A549 (cell line): ENCODE data around the gene FBXL5. TPM values are rescaled to one million over a fixed set of nuclear protein-coding genes. Genes with fewer than 3 reads are reported as not detected.

Source experiments
- ATAC-seq, 2 experiments: fragments of 200-7000 bp in 1 of 2; fragments of >200 bp in 1 of 2; cut with Nextera tagmentation in 1 of 2; cut with Tn5 transposase in 1 of 2; 3 replicates each; pipeline versions ENCODE4 v1.8.0 to v1.9.1; 2018 to 2020; ENCODE audit warnings: mild to moderate bottlenecking in 1 of 2, moderate library complexity in 1 of 2
- CTCF ChIA-PET: fragments of 300-600 bp; sonication (Branson Sonifier 250); formaldehyde crosslinking; extraction: SDS; loops from one replicate; lab custom pipeline; 2021; ENCODE audit warnings: antibody characterized with exemption, inconsistent platforms; lab: Yijun Ruan, JAX
- POLR2A ChIA-PET: fragments of 350-600 bp; formaldehyde crosslinking; extraction: SDS; loops from one replicate; lab custom pipeline; 2021; ENCODE audit warnings: antibody characterized with exemption, inconsistent platforms; lab: Yijun Ruan, JAX
- DNase-seq, 2 experiments: peaks; one replicate each; pipeline versions ENCODE4 v3.0.0 to v3.0.0-alpha.2; 2011 to 2016; ENCODE audit warnings: low read depth in 1 of 2, low spot score in 1 of 2
- FAIRE-seq: peaks from 2 replicates; lab custom pipeline; 2011; peaks lifted over from hg19 to GRCh38; lab: Jason Lieb, UNC
- H3K27ac ChIP-seq, 2 experiments: fragments of >200 bp; sonication (Bioruptor Twin); formaldehyde crosslinking; 3 replicates each; pipeline ENCODE4 v1.5.1; 2016 to 2017
- H3K4me1 ChIP-seq: fragments of >200 bp; sonication (Bioruptor Twin); formaldehyde crosslinking; 3 replicates; pipeline ENCODE4 v1.6.1; 2016
- H3K4me2 ChIP-seq: fragments of >200 bp; sonication (Bioruptor Twin); formaldehyde crosslinking; 3 replicates; pipeline ENCODE4 v1.6.1; 2016
- H3K4me3 ChIP-seq: fragments of >200 bp; sonication (Bioruptor Twin); formaldehyde crosslinking; 3 replicates; pipeline ENCODE4 v1.5.1; 2016
- H3K9me3 ChIP-seq: fragments of >200 bp; sonication (Bioruptor Twin); formaldehyde crosslinking; 3 replicates; pipeline ENCODE4 v1.6.1; 2016
- BHLHE40 ChIP-seq: IDR thresholded peaks from 2 replicates; pipeline ENCODE4 v1.6.1; 2012; ENCODE audit warnings: low read depth, low read length, inconsistent platforms
- CHD2 ChIP-seq: fragments of 150-350 bp; IDR thresholded peaks from 2 replicates; pipeline ENCODE4 v1.6.1; 2014; ENCODE audit warnings: low read length; ENCODE audit not compliant: partially characterized antibody
- EHF ChIP-seq: fragments of 250-450 bp; sonication (Bioruptor Pico); IDR thresholded peaks from 2 replicates; pipeline ENCODE4 v1.5.0; 2020; ENCODE audit warnings: mild to moderate bottlenecking
- EHMT2 ChIP-seq: fragments of 200-600 bp; sonication (generic); IDR thresholded peaks from 2 replicates; pipeline ENCODE4 v1.6.1; 2016; ENCODE audit warnings: antibody characterized with exemption, low read depth, mild to moderate bottlenecking, moderate library complexity
- ESRRA ChIP-seq: fragments of 150-350 bp; IDR thresholded peaks from 2 replicates; pipeline ENCODE4 v1.6.1; 2014; ENCODE audit warnings: mild to moderate bottlenecking, low read length, borderline replicate concordance
- JUN ChIP-seq, 2 experiments: fragments of >200 bp; sonication (Bioruptor Twin); formaldehyde crosslinking; IDR thresholded peaks; 2 replicates in 1 of 2; 3 replicates in 1 of 2; pipeline ENCODE4 v1.6.1; 2016 to 2017
- REST ChIP-seq: fragments of 200-600 bp; sonication (generic); IDR thresholded peaks from 2 replicates; pipeline ENCODE4 v1.6.1; 2016; ENCODE audit warnings: antibody characterized with exemption, mild to moderate bottlenecking, moderate library complexity
- TFCP2L1 ChIP-seq: fragments of 250-450 bp; sonication (Bioruptor Pico); IDR thresholded peaks from 2 replicates; pipeline ENCODE4 v1.5.0; 2021; ENCODE audit warnings: mild to moderate bottlenecking
- WGBS: methylation state at CpG from one replicate; pipeline ENCODE4 v1.1.6; 2017; ENCODE audit errors: missing lambda C conversion rate; 5-methylcytosine and 5-hydroxymethylcytosine counted together
- polyA plus RNA-seq, 4 experiments: library from polyadenylated mRNA; depleted of rRNA in 3 of 4; stranded (reverse); fragments of >200 nt; fragmentation: RNase III in 1 of 4; extraction: RNeasy Plus Mini Kit Qiagen cat#74134 plus additional on column Dnase treatment in 1 of 4; gene quantifications; 2 replicates in 3 of 4; 3 replicates in 1 of 4; pipeline ENCODE4 v1.2.3, GENCODE V29; 2011 to 2017
- TF ChIP-seq, protein P1 (sequence below): fragments of >200 bp; sonication (Bioruptor Twin); formaldehyde crosslinking; IDR thresholded peaks from 3 replicates; pipeline ENCODE4 v1.5.1; 2016
- TF ChIP-seq, protein P2 (sequence below): IDR thresholded peaks from 2 replicates; pipeline ENCODE4 v1.6.1; 2012; ENCODE audit warnings: low read depth, borderline replicate concordance
- TF ChIP-seq, protein P3 (sequence below): fragments of 250-450 bp; sonication (Bioruptor Pico); IDR thresholded peaks from 2 replicates; pipeline ENCODE4 v1.5.0; 2020; ENCODE audit warnings: low read depth, mild to moderate bottlenecking, moderate library complexity
- TF ChIP-seq, protein P4 (sequence below): IDR thresholded peaks from 2 replicates; pipeline ENCODE4 v1.6.1; 2012

The FBXL5 gene
- polyA plus RNA-seq, 2 of the 4 experiments (the other 2 are of a cell fraction): 44.2 to 45.4 TPM

- FAIRE-seq: no peak
- no peak for DNase-seq
- POLR2A ChIA-PET: no interaction called here
- TF ChIP-seq, protein P1, sequence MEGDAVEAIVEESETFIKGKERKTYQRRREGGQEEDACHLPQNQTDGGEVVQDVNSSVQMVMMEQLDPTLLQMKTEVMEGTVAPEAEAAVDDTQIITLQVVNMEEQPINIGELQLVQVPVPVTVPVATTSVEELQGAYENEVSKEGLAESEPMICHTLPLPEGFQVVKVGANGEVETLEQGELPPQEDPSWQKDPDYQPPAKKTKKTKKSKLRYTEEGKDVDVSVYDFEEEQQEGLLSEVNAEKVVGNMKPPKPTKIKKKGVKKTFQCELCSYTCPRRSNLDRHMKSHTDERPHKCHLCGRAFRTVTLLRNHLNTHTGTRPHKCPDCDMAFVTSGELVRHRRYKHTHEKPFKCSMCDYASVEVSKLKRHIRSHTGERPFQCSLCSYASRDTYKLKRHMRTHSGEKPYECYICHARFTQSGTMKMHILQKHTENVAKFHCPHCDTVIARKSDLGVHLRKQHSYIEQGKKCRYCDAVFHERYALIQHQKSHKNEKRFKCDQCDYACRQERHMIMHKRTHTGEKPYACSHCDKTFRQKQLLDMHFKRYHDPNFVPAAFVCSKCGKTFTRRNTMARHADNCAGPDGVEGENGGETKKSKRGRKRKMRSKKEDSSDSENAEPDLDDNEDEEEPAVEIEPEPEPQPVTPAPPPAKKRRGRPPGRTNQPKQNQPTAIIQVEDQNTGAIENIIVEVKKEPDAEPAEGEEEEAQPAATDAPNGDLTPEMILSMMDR: no peak
- TF ChIP-seq EHMT2 (no peak), ESRRA (no peak)
- TF ChIP-seq, all 56 proteins: peak for 0
- Histone ChIP-seq H3K4me1 (peaks cover 20% of the 10 kb centered on the region), H3K27ac (peak overlapping the region in 1 of 2 experiments; percentile 93; a peak in 1 of 6 replicates), H3K4me2 (no peak overlapping the region), H3K4me3 (no peak overlapping the region), H3K9me3 (no peaks in the 10 kb centered on the region)
- ATAC-seq: no peak
- CTCF ChIA-PET: no interaction called here
These were observed 49.0 kb upstream of the FBXL5 start for GRCh38 chr4:15704129-15704528.

GRCh38 chr4:15703439-15703838 is 48.3 kb upstream of the FBXL5 start:
- 88% methylated on average over 5 of the region's 11 CpGs for WGBS
- ATAC-seq (peak in 1 of 2 experiments; percentile 44; a peak in 3 of 6 replicates), FAIRE-seq (no peak), DNase-seq (no peak)
- Histone ChIP-seq H3K27ac (peak overlapping the region; percentile 68 to 93), H3K9me3 (no peaks in the 10 kb centered on the region), H3K4me1 (peaks cover 20% of the 10 kb centered on the region), H3K4me2 (peak overlapping the region; percentile 74), H3K4me3 (peak overlapping the region; percentile 49)
- TF ChIP-seq TFCP2L1 (CRISPR knock-in tag) (no peak), CHD2 (no peak)
- ChIA-PET CTCF (interaction anchor here (0.9 kb wide), 1 partner anchor 28 kb away, joined by 3 read pairs; no protein-coding TSS in a partner anchor), POLR2A (interaction anchor here (1.0 kb wide), 1 partner anchor 22 kb away, joined by 3 read pairs; the partner anchor contains the start of gene FAM200B)

GRCh38 chr4:15702941-15703403 is 47.8 kb upstream of the FBXL5 start, which contains the start of gene BST1:
Gene BST1 (plus strand): TSS chr4:15703065. CDS start chr4:15703145, 80 bp downstream.
- peak within 1 kb of the TSS; percentile 49 for H3K4me3 ChIP-seq
- TF ChIP-seq, protein P2, sequence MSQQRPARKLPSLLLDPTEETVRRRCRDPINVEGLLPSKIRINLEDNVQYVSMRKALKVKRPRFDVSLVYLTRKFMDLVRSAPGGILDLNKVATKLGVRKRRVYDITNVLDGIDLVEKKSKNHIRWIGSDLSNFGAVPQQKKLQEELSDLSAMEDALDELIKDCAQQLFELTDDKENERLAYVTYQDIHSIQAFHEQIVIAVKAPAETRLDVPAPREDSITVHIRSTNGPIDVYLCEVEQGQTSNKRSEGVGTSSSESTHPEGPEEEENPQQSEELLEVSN: no peak
- TF ChIP-seq BHLHE40: no peak
- TF ChIP-seq, protein P3, sequence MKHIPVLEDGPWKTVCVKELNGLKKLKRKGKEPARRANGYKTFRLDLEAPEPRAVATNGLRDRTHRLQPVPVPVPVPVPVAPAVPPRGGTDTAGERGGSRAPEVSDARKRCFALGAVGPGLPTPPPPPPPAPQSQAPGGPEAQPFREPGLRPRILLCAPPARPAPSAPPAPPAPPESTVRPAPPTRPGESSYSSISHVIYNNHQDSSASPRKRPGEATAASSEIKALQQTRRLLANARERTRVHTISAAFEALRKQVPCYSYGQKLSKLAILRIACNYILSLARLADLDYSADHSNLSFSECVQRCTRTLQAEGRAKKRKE: no peak
- no peak for TF ChIP-seq REST
- TF ChIP-seq JUN (IDR thresholded peaks at IDR 0.05): peak in 1 of 2 experiments; percentile 30; a peak in 1 of 5 replicates
- TF ChIP-seq, protein P4, sequence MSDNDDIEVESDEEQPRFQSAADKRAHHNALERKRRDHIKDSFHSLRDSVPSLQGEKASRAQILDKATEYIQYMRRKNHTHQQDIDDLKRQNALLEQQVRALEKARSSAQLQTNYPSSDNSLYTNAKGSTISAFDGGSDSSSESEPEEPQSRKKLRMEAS: 0 out of 2 replicates have a peak, but pooled peaks have one; percentile 25
- TF ChIP-seq EHF (CRISPR knock-in tag): no peak
- peak; percentile 9 for TF ChIP-seq CHD2
- H3K4me1 ChIP-seq: peaks cover 20% of the 10 kb centered on the region
- WGBS: 2% methylated on average over 17 of the region's 43 CpGs
- no peak for FAIRE-seq
- CTCF ChIA-PET: interaction anchor here (0.9 kb wide), 1 partner anchor 29 kb away, joined by 3 read pairs; no protein-coding TSS in a partner anchor
- peak within 1 kb of the TSS; percentile 68 to 93 for H3K27ac ChIP-seq
- peak; percentile 25 to 54 for DNase-seq
- ATAC-seq: peak; percentile 79 to 87
- POLR2A ChIA-PET: interaction anchor here (1.0 kb wide), 1 partner anchor 21 kb away, joined by 3 read pairs; the partner anchor contains the start of gene FAM200B
- peak within 1 kb of the TSS; percentile 74 for H3K4me2 ChIP-seq
- no peaks in the 10 kb centered on the region for H3K9me3 ChIP-seq
